K562 (cell line): ENCODE data around the gene ILF2. TPM values are rescaled to one million over a fixed set of nuclear protein-coding genes. Genes with fewer than 3 reads are reported as not detected.

Experiments used
- BCOR ChIP-seq: fragments of 450-650 bp; IDR thresholded peaks from 2 replicates; pipeline ENCODE4 v1.6.1; 2016
- DNMT1 ChIP-seq: fragments of 450-650 bp; IDR thresholded peaks from 2 replicates; pipeline ENCODE4 v1.6.1; 2016; ENCODE audit warnings: antibody characterized with exemption, mild to moderate bottlenecking
- FOXJ2 ChIP-seq: fragments of 200-800 bp; sonication (Bioruptor generic); IDR thresholded peaks from 2 replicates; pipeline ENCODE4 v1.6.1; 2016; ENCODE audit warnings: missing genetic modification characterization, missing compliant biosample characterization
- HDAC8 ChIP-seq: fragments of 450-650 bp; IDR thresholded peaks from 2 replicates; pipeline ENCODE4 v1.6.1; 2016; ENCODE audit warnings: mild to moderate bottlenecking, missing genetic modification characterization, moderate library complexity, missing compliant biosample characterization
- HIVEP1 ChIP-seq: fragments of 250-450 bp; sonication (Bioruptor Pico); IDR thresholded peaks from 2 replicates; pipeline ENCODE4 v1.4.0; 2020; ENCODE audit warnings: mild to moderate bottlenecking
- ID3 ChIP-seq, 2 experiments: fragments of 250-450 bp in 1 of 2; fragments of 450-650 bp in 1 of 2; sonication (Bioruptor Pico) in 1 of 2; IDR thresholded peaks; 2 replicates each; pipeline versions ENCODE4 v1.6.1 to v1.8.0; 2016 to 2021; ENCODE audit warnings: mild to moderate bottlenecking in 2 of 2, moderate library complexity in 2 of 2, missing compliant biosample characterization in 1 of 2, missing genetic modification characterization in 1 of 2
- NR2C1 ChIP-seq, 2 experiments: fragments of 450-650 bp; IDR thresholded peaks; 2 replicates each; pipeline ENCODE4 v1.6.1; 2017; ENCODE audit warnings: mild to moderate bottlenecking in 2 of 2, antibody characterized with exemption in 1 of 2, inconsistent platforms in 1 of 2, missing compliant biosample characterization in 1 of 2, missing genetic modification characterization in 1 of 2
- POLR2A ChIP-seq: fragments of 450-650 bp; conservative IDR thresholded peaks from 2 replicates; pipeline ENCODE4 v1.6.1; 2016
- SIRT6 ChIP-seq: IDR thresholded peaks from one replicate; pipeline ENCODE4 v1.6.1; 2012; ENCODE audit warnings: low read depth, mild to moderate bottlenecking, control low read depth, inconsistent platforms, low read length, moderate library complexity
- SMC3 ChIP-seq: conservative IDR thresholded peaks from 2 replicates; pipeline ENCODE4 v1.6.1; 2011; ENCODE audit warnings: low read depth, low read length, improper control_type of control experiment; ENCODE audit not compliant: insufficient read depth
- SP2 ChIP-seq: IDR thresholded peaks from 2 replicates; pipeline ENCODE4 v1.6.1; 2011; ENCODE audit warnings: mild to moderate bottlenecking, low read depth, low read length, moderate library complexity; ENCODE audit not compliant: poor library complexity, severe bottlenecking; ENCODE audit errors: extremely low read depth
- TEAD4 ChIP-seq, 2 experiments: sonication (generic) in 1 of 2; formaldehyde crosslinking in 1 of 2; IDR thresholded peaks; 2 replicates each; pipeline versions ENCODE4 v1.6.1 to v1.8.0; 2012 to 2022; ENCODE audit warnings: borderline replicate concordance in 1 of 2, inconsistent platforms in 1 of 2, low read length in 1 of 2, mild to moderate bottlenecking in 1 of 2, missing genetic modification reagents in 1 of 2
- XRCC5 ChIP-seq: fragments of 200-400 bp; formaldehyde crosslinking; IDR thresholded peaks from 2 replicates; pipeline ENCODE4 v1.6.1; 2017; ENCODE audit warnings: low read depth, mild to moderate bottlenecking, low read length
- ZBTB40 ChIP-seq, 2 experiments: fragments of 450-650 bp in 1 of 2; sonication (generic) in 1 of 2; formaldehyde crosslinking in 1 of 2; IDR thresholded peaks; 2 replicates each; pipeline versions ENCODE4 v1.7.1 to v1.9.0; 2016 to 2022; ENCODE audit warnings: inconsistent platforms in 1 of 2, mild to moderate bottlenecking in 1 of 2, missing genetic modification reagents in 1 of 2
- ZNF764 ChIP-seq: fragments of 250-450 bp; sonication (Bioruptor Pico); IDR thresholded peaks from 2 replicates; pipeline ENCODE4 v1.4.0; 2020; ENCODE audit warnings: low read depth, mild to moderate bottlenecking, moderate library complexity
- polyA plus RNA-seq, 8 experiments: library from polyadenylated mRNA; depleted of rRNA in 4 of 8; stranded (reverse) in 5 of 8; unstranded in 3 of 8; fragments of >200 nt; fragmentation: Nextera tagmentation in 2 of 8; fragmentation: Illumina TruSeq in 1 of 8; extraction: Ambion mirVana in 2 of 8; extraction: Trizol in 1 of 8; gene quantifications; 2 replicates each; pipeline versions ENCODE4 v1.2.1 to v1.2.3, GENCODE V29; 2011 to 2014; ENCODE audit warnings: inconsistent platforms in 1 of 8, missing spikeins in 1 of 8
- total RNA-seq, 7 experiments: library from RNA; depleted of rRNA in 6 of 7; stranded (reverse); fragments of >200 nt in 6 of 7; fragmentation: Illumina TruSeq in 2 of 7; extraction: Trizol in 2 of 7; gene quantifications; 2 replicates each; pipeline versions ENCODE4 v1.2.1 to v1.2.3, GENCODE V29; 2011 to 2021; ENCODE audit warnings: low replicate concordance in 1 of 7

The ILF2 gene
- total and polyA plus RNA-seq, 9 of the 15 experiments (the other 6 are each of a cell fraction or from before 2014, with no cell fraction given), result 282 to 726 (median 474) TPM

GRCh38 chr1:153661111-153661708, 9.6 kb downstream of the ILF2 start (continued):
- TF ChIP-seq ID3 (CRISPR knock-in tag; IDR thresholded peaks at IDR 0.05) (no peak), ID3 (tag; IDR thresholded peaks at IDR 0.05) (no peak), BCOR (no peak), DNMT1 (no peak), NR2C1 (IDR thresholded peaks at IDR 0.05) (no peak), NR2C1 (tag; IDR thresholded peaks at IDR 0.05) (no peak), ZNF764 (no peak), FOXJ2 (no peak), SIRT6 (no peak), SMC3 (no peak), TEAD4 (IDR thresholded peaks at IDR 0.05; ENCODE audit: low read length) (peak; percentile 25; the same call in 1 of the 2 replicates), TEAD4 (CRISPR knock-in tag; IDR thresholded peaks at IDR 0.05; ENCODE audit: borderline replicate concordance) (no peak), HIVEP1 (CRISPR knock-in tag) (no peak), POLR2A (peak; percentile 82), SP2 (no peak), ZBTB40 (IDR thresholded peaks at IDR 0.05) (no peak), ZBTB40 (CRISPR knock-in tag; IDR thresholded peaks at IDR 0.05) (no peak), HDAC8 (tag) (no peak), XRCC5 (no peak)
